Spinal cord (tissue), 10 donors: Measurements from ENCODE around the gene PRR36. TPM values are rescaled to one million over a fixed set of nuclear protein-coding genes. Genes with fewer than 3 reads are reported as not detected.

Source experiments
- DNase-seq, 6 donors: peaks; one replicate each; pipeline versions ENCODE4 v3.0.0 to v3.0.0-alpha.2; 2013 to 2015; ENCODE audit warnings: low spot score in 6 of 6, low read depth in 4 of 6
- H3K27ac ChIP-seq: one replicate; pipeline ENCODE4 v1.5.1; 2013; ENCODE audit warnings: low read depth, low read length, control low read depth
- H3K27me3 ChIP-seq: one replicate; pipeline ENCODE4 v1.6.1; 2013; ENCODE audit warnings: low read length; ENCODE audit not compliant: control insufficient read depth, insufficient read depth
- H3K36me3 ChIP-seq: one replicate; pipeline ENCODE4 v1.6.1; 2013; ENCODE audit warnings: low read length; ENCODE audit not compliant: control insufficient read depth, insufficient read depth
- H3K4me1 ChIP-seq: one replicate; pipeline ENCODE4 v1.6.1; 2013; ENCODE audit warnings: low read length; ENCODE audit not compliant: control insufficient read depth, insufficient read depth
- H3K4me3 ChIP-seq: one replicate; pipeline ENCODE4 v1.5.1; 2013; ENCODE audit warnings: low read depth, low read length, control low read depth
- H3K9me3 ChIP-seq: one replicate; pipeline ENCODE4 v1.6.1; 2013; ENCODE audit warnings: low read length; ENCODE audit not compliant: control insufficient read depth, insufficient read depth
- WGBS: methylation state at CpG from one replicate; pipeline ENCODE4 v1.1.5; 2013; ENCODE audit warnings: missing lambda C conversion rate; ENCODE audit not compliant: insufficient coverage; 5-methylcytosine and 5-hydroxymethylcytosine counted together
- polyA plus RNA-seq, 2 donors: library from polyadenylated mRNA; unstranded; fragments of 120-200 nt; gene quantifications; one replicate each; pipeline ENCODE4 v1.2.1, GENCODE V29; 2013; ENCODE audit not compliant: insufficient read length in 2 of 2
- total RNA-seq, 2 donors: library from RNA; depleted of rRNA in 1 of 2; stranded (reverse); fragments of 120-200 nt in 1 of 2; fragments of >200 nt in 1 of 2; gene quantifications; one replicate each; pipeline versions ENCODE4 v1.2.3 to v1.2.4, GENCODE V29; 2013 to 2014
- donor health status: healthy.

Gene PRR36
- total and polyA plus RNA-seq, 4 donors: 1.9 to 59.7 (median 30.9) TPM

DNA sequence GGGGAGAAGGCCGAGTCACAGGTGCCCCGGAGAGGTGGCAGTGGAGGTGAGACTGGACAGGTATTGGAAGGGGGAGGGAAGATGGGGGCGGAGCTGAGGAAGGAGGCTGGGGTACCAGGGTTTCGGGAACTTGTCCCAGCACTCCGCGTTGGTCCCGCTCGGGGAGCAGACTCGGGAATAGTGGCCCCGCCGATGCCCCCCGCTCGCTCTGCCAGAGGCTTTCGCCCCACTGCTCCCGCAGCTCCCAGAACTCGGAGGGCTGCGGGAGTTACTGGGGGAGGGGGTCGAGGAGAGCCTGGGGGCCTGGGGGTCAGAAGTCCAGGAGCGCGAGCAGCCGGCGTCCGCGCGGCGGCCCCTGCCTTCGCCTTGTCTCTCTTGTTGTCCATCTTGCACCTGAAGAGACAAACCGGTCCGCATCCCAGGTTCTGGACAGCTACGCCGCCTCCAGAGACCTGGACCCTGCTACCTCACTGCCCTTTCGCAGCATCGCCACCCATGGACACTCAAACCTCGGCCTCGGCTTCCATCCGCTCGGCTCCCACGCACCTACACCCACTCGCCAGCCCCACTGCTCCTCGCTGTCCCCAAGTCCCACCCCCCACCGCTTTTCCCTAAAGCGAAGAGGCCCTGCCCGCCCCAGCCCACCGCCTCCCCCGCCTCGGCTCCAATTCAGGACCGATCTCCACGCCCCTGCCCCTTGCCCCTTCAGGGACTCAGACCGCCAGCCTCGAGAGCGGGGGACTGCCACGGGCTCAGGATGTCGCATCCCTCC lies 700 bp downstream of the PRR36 start:
- H3K4me3 ChIP-seq: peak overlapping the region; percentile 30
- DNase-seq: no peak
- WGBS: 9% methylated on average over 51 of the region's 53 CpGs
- H3K9me3 ChIP-seq: no peaks in the 10 kb centered on the region
- peaks cover 6% of the 10 kb centered on the region for H3K27me3 ChIP-seq
- peaks cover 33% of the 10 kb centered on the region for H3K36me3 ChIP-seq
- no peak overlapping the region for H3K27ac ChIP-seq
- peaks cover 56% of the 10 kb centered on the region for H3K4me1 ChIP-seq

DNA sequence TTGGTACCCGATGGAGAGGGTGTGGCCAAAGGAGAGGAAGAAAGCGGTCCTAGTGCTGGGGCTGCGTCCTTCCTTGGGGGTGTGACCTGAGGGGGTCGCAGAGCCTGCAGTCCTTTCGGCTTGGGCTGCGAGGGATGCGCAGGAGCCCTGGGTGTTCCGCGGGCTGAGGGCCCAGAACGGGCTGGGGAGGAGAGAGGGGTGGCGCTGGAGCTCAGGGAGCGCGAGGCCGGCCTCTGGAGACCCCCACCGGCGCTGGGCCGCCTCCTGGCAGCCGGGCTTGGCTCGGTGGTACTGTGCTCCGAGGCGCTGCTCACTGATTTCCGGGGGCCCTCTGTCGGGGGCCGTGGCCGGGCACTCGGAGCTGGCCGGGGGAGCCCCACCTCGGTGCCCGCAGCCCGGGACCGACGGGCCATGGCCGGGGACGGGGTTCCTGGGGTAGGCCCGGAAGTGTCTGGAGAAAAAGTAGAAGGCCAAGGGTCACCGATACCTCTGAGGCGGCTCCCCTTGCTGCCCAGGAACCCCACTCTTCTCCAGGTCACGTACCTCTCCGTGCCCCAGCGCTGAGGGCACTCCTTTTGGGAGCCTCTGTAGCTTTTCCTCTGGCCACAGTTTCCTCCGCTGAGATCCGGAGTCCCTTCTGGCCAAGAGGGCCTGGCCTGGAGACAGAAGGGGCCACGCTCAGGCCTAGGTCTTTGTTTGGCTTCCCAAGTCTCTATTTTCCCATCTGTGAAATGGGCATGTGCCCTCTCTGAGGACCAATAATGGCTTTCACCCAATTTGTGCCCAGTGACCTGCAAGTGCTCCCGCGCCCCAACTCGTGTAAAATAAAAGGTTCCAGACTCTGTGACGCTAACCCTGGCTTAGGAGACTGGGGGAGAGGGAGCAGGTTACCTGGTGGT lies 1.6 kb downstream of the PRR36 start:
- peaks cover 60% of the 10 kb centered on the region for H3K4me1 ChIP-seq

DNA sequence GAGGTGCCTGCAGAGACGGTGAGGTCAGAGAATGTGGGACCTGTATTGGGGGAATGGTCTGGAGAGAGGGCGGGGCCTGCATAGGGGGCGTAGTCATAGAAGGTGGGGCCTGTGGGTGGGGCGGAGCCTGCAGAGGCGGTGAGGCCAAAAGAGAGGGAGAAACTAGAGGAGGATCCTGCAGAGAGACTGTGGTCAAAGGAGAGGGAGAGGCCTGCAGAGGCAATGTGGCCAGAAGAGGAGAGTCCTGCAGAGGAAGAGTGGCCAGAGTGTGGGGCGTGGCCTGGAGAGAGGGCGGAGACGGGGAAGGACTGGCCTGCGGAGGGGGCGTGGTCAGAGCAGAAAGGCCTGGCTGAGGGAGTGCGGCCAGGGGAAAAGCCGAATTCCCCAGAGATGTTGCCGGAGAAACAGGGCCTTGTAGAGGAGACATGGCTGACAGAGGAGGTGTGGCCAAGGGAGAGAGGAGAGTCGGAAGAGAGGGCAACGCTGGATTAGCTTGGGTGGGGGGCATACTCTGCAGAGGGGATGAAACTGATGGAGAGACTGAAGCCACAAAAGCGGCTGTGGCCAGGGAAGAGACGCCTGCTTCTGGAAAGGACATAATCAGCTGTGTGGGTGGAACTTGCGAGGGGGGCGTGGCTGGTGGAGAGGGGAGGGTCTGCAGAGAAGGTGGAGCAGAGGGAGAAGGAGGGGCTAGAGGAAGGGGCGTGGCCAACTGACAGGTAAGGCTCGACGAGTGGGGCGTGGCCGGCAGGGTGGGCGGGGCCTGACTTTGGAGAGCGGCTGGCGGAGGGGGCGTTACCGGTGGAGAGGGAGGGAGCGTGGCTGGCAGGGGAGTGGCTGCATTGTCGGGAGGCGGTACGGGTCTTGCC lies 2.5 kb downstream of the PRR36 start:
- Histone ChIP-seq H3K4me1 (peaks cover 62% of the 10 kb centered on the region), H3K36me3 (peaks cover 44% of the 10 kb centered on the region), H3K9me3 (no peaks in the 10 kb centered on the region), H3K27me3 (peaks cover 6% of the 10 kb centered on the region), H3K4me3 (peak overlapping the region; percentile 28), H3K27ac (peak overlapping the region; percentile 80)
- peak in 2 of 6 donors; percentile 77 to 89 for DNase-seq
- 22% methylated on average over 33 of the region's 33 CpGs for WGBS

More for the DNA sequence above, 1.6 kb downstream of the PRR36 start:
- Histone ChIP-seq H3K9me3 (no peaks in the 10 kb centered on the region), H3K27ac (peak overlapping the region; percentile 80), H3K4me3 (peak overlapping the region; percentile 30), H3K27me3 (peaks cover 6% of the 10 kb centered on the region), H3K36me3 (peaks cover 38% of the 10 kb centered on the region)
- no peak for DNase-seq
- 67% methylated on average over 46 of the region's 47 CpGs for WGBS

DNA sequence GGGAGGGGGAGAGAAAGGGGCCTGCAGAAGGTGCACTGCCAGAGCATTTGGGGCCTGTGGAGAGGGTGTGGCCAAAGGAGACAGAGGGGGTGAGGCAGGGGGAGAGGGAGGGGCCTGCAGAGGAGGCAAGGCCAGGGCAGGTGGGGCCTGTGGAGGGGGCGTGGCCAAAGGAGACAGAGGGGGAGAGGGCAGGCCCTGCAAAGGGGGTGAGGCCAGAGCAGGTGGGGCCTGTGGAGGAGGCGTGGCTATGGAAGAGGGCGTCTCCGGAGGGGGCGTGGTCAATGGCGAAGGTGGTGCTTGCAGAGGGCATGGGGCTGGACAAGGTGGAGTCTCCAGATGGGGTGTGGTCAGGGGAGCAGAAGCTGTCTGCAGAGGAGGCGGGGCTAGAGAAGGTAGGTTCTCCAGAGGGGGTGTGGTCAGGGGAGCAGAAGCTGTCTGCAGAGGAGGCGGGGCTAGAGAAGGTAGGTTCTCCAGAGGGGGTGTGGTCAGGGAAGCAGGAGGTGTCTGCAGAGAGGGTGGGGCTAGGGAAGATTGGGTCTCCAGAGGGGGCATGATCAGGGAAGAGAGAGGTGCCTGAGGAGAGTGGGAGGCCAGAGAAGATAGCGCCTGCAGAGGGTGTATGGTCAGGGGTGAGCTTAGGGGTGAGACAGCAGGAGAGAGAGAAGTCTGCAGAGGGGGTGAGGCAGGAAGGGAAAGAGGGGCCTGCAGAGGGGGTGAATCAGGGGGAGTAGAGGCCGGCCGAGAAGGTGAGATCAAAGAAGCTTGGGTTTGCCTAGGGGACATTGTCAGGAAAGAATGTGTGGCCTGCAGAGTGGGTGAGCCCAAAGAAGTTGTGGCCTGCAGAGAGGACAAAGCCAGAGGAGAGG lies 3.4 kb downstream of the PRR36 start:
- peak overlapping the region; percentile 17 for H3K27ac ChIP-seq
- no peaks in the 10 kb centered on the region for H3K9me3 ChIP-seq
- H3K36me3 ChIP-seq: peaks cover 44% of the 10 kb centered on the region
- peaks cover 6% of the 10 kb centered on the region for H3K27me3 ChIP-seq
- H3K4me3 ChIP-seq: no peak overlapping the region
- 76% methylated on average over 11 of the region's 11 CpGs for WGBS
- peak in 2 of 6 donors; percentile 65 to 70 for DNase-seq
- peaks cover 65% of the 10 kb centered on the region for H3K4me1 ChIP-seq

DNA sequence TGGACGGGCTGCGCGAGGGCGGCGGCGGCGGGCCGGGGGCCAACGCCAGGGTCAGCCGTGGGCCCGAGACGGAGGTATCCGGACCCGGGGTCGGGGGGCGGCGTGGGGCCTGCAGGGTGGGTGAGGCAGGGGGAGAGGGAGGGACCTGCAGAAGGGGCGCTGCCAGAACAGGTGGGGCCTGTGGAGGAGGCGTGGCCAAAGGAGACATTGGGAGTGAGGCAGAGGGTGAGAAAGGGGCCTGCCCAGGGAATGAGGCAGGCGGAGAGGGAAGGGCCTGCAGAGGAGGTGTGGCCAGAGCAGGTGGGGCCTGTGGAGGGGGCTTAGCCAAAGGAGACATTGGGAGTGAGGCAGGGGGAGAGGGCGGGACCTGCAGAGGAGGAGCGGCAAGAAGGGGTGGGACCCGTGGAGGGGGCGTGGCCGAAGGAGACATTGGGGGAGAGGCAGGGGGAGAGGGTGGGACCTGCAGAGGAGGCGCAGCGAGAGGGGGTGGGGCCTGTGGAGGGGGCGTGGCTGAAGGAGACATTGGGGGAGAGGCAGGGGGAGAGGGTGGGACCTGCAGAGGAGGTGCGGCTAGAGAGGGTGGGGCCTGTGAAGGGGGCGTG lies 4.2 kb downstream of the PRR36 start:
- 35% methylated on average over 27 of the region's 30 CpGs for WGBS
- peaks cover 6% of the 10 kb centered on the region for H3K27me3 ChIP-seq
- H3K9me3 ChIP-seq: no peaks in the 10 kb centered on the region
- no peak overlapping the region for H3K27ac ChIP-seq
- H3K4me3 ChIP-seq: no peak overlapping the region
- H3K4me1 ChIP-seq: peaks cover 64% of the 10 kb centered on the region
- H3K36me3 ChIP-seq: peaks cover 45% of the 10 kb centered on the region
- DNase-seq: peak in 2 of 6 donors; percentile 74 to 80

DNA sequence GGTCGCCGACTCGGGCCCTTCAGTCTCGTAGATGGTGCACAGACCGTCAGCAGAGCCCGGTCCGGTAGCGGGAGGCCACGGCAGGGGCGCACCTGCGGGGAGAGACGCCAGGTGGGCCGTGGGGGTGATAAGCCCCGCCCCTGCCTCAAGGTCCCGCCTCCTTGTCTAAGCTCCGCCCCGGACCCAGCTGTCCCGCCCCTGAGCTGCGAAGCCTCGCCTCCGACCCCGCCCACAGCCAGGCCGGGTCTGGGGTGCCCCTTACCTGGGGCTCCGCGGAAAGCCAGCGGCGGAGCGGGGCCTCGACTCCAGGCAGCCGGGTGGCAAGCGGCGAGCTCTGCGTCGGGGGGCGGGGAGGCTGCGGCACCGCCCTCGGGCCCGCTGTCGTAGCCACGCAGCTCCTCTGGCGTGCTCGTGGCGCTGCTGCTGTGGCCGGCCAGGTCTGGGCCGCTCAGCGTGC lies 4.7 kb downstream of the PRR36 start:
- H3K4me1 ChIP-seq: peaks cover 59% of the 10 kb centered on the region
- H3K36me3 ChIP-seq: peaks cover 51% of the 10 kb centered on the region
- H3K27ac ChIP-seq: peak overlapping the region; percentile 15
- H3K9me3 ChIP-seq: no peaks in the 10 kb centered on the region
- DNase-seq: peak in 2 of 6 donors; percentile 74 to 83
- H3K4me3 ChIP-seq: no peak overlapping the region
- H3K27me3 ChIP-seq: peaks cover 6% of the 10 kb centered on the region
- WGBS: 8% methylated on average over 47 of the region's 47 CpGs

DNA sequence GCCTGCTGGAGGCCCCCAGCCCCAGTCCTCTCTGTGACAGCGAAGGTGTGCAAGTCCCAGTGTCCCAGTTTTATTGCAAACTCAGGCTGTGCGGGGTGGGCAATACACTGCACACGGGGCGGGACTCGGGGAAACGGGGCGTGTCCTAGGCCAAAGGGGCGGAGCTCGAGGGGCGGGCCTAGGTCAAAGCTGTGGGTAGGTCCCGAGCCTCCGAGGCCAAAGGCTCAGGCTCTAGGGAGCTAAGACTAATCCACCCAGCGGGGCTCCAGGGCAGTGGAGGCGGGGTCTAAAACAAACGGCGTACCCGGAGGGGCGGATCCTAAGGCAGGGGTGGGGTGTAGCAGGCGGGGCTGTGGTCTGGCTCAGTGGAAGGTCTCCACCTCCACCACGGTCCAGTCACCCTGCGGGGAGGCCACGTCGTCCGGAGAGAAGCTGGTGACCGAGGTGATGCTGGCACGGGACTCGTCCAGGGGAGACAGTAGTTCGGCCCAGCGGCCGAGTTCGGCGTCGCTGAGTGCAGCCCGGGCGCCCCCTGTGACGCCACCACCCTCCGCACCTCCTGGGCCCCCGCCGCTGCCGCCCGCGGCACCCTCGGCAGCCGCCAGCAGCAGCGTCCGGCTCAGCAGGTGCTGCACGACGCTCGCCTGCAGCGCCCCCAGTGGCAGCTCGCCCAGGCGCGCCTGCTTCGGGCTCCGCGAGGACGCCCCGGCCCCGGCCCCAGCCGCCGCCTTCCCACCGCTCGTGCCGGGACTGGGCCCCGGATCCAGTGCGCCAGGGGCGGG lies 5.3 kb downstream of the PRR36 start:
- Histone ChIP-seq H3K27me3 (peaks cover 6% of the 10 kb centered on the region), H3K4me1 (peaks cover 55% of the 10 kb centered on the region), H3K27ac (no peak overlapping the region), H3K36me3 (peaks cover 57% of the 10 kb centered on the region), H3K4me3 (peak overlapping the region; percentile 21), H3K9me3 (no peaks in the 10 kb centered on the region)
- WGBS: 4% methylated on average over 62 of the region's 67 CpGs
- DNase-seq: peak in 2 of 6 donors; percentile 87 to 88

DNA sequence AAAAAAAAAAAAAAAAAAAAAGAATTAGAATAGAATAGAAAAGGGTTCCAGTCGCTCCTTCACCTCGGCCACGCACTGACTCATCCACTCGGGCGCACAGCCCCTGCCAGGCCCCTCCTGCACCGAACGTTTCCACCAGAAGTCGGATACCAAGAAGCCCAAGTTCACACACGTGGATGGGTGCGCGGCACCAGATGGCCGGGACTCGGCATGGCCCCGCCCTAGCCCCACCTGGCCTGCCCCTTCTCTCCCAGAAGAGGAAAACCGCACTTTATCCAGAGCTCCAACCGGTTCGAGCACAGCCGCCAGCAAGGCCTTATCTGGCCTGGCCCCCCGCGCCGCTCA lies 5.9 kb downstream of the PRR36 start:
- Histone ChIP-seq H3K27ac (no peak overlapping the region), H3K4me3 (no peak overlapping the region), H3K9me3 (no peaks in the 10 kb centered on the region), H3K27me3 (peaks cover 3% of the 10 kb centered on the region), H3K4me1 (peaks cover 49% of the 10 kb centered on the region), H3K36me3 (peaks cover 61% of the 10 kb centered on the region)
- 54% methylated on average over 21 of the region's 21 CpGs for WGBS
- no peak for DNase-seq
